ENCODE data around the gene SF3A2.

Gene SF3A2

DNA sequence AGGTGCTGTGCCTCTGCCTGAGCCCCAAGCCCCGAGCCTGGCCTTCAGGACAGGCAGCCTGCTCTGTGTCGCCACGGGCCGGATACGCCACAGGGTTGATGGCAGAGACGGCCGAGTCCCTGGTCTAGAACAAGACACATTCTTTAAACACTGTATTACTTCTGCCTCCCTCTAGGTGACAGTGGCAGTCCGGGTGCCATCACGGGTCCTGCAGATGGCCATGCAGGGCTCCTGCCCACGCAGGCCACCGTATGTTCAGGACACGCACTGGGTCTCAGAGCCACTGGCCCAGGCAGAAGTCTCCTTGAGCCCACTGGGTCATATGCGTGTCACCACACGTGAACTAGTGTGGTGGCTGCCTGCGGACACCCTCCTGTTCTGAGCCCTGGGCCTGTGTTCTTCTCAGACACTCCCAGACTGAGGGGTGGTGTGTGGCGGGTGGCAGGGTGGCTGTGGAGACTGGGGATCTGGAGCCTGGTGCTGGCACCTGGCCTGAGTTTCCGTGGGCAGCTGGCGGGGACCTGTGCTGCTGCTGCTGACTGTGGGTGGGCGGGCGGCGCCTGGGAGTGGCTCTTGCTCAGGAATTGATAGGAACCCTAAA, 4.9 kb upstream of the SF3A2 start:
- no peak for DNase-seq (ENCODE audit: low spot score)
- TF ChIP-seq, protein P1, sequence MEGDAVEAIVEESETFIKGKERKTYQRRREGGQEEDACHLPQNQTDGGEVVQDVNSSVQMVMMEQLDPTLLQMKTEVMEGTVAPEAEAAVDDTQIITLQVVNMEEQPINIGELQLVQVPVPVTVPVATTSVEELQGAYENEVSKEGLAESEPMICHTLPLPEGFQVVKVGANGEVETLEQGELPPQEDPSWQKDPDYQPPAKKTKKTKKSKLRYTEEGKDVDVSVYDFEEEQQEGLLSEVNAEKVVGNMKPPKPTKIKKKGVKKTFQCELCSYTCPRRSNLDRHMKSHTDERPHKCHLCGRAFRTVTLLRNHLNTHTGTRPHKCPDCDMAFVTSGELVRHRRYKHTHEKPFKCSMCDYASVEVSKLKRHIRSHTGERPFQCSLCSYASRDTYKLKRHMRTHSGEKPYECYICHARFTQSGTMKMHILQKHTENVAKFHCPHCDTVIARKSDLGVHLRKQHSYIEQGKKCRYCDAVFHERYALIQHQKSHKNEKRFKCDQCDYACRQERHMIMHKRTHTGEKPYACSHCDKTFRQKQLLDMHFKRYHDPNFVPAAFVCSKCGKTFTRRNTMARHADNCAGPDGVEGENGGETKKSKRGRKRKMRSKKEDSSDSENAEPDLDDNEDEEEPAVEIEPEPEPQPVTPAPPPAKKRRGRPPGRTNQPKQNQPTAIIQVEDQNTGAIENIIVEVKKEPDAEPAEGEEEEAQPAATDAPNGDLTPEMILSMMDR (IDR thresholded peaks at IDR 0.05), result no peak
- Histone ChIP-seq H3K27ac (peak overlapping the region in 1 of 2 donors; percentile 10), H3K4me3 (no peak overlapping the region)

DNA sequence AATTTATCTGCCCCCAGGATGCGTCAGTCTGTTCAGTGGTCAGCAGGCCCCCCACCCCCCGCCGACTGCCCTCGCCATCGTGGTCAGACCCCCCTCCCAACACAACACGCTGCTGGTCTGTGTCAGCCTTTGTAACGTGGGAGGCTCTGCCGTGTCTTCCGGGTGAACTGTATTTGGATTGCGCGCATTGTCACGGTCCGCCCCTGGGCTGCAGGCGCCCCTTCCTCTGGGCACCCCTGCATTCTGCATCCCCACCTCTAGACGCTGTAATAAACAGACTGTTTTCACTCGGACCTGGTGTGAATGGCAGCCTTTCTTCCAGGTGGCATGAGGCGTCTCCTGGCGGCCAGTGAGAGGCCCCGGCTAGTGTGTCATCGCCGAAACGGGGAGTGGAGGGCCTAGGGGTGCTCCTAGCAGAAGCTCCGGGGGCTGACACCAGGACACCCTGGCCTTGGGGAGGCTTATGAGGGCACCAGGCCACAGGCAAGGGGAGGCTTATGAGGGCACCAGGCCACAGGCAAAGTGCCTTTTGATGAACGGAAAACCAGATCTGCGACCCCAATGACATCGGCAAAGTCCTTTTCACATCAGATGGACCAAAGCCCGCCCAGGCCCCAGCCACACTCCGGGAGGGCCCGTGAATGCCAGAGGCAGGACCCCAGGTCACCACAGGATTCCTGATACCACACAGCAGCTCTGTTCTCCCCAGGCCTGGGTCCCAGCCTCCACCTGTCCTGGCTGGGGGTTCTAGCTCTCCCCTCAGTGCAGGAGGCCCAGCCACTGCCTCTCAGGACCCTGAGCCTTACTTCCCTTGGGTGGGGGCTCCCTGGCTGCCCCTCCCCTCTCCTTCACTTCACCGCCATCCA, 4.1 kb upstream of the SF3A2 start:
- TF ChIP-seq, protein P1 (IDR thresholded peaks at IDR 0.05), result no peak
- no peak for DNase-seq (ENCODE audit: low spot score)
- H3K27ac ChIP-seq, result no peak overlapping the region
- H3K4me3 ChIP-seq, result no peak overlapping the region

DNA sequence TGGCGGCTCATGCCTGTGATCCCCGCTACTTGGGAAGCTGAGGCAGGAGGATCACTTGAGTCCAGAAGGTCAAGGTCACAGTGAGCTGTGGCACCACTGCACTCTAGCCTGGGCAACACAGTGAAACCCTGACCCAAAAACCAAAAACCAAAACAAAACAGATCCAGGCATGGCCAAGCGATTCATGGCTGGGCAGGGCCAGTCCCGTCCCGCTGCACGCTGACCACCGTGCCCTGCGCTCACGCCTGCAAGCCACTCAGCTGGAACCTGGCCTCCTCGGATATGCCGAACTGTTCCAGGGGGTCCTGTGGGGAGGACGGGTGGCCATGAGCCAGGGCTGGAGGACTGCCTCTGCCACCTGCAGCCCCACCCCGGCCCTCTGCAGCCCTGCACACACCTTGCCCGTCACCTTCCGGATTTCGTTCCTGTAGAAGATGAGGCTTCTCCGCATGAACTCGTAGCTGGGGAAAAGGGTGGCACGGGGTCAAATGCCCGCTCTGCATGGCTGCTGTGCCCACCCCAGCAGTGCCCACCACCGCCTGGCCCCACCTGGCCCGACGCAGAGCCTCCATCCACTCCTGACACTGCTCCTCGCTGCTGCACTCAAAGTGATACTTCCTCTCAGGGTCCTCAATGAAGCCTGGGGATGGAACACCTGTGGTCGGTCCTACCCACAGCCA, 2.9 kb upstream of the SF3A2 start:
- Histone ChIP-seq H3K27ac (no peak overlapping the region), H3K4me3 (no peak overlapping the region)
- TF ChIP-seq, protein P1 (IDR thresholded peaks at IDR 0.05), result no peak
- DNase-seq (ENCODE audit: low spot score), result no peak

DNA sequence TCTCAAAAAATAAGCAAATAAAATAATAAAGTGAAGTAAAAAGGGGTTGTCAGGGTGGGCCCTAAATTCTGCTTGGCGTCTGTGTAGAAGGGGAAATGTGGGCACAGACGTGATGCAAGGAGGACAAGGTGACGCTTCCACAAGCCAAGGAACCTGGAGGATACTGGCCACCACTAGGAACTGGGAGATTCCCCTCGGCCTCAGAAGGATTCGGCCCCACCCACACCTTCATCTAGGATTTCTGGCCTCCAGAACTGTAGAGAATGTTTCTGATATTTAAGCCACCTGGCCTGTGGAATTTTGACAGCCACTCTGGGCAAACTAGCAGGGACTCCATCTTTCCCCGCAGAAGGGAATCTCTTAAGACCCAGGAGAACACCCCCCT, 1.6 kb upstream of the SF3A2 start:
- peak overlapping the region; percentile 98 to 100 for H3K27ac ChIP-seq

DNA sequence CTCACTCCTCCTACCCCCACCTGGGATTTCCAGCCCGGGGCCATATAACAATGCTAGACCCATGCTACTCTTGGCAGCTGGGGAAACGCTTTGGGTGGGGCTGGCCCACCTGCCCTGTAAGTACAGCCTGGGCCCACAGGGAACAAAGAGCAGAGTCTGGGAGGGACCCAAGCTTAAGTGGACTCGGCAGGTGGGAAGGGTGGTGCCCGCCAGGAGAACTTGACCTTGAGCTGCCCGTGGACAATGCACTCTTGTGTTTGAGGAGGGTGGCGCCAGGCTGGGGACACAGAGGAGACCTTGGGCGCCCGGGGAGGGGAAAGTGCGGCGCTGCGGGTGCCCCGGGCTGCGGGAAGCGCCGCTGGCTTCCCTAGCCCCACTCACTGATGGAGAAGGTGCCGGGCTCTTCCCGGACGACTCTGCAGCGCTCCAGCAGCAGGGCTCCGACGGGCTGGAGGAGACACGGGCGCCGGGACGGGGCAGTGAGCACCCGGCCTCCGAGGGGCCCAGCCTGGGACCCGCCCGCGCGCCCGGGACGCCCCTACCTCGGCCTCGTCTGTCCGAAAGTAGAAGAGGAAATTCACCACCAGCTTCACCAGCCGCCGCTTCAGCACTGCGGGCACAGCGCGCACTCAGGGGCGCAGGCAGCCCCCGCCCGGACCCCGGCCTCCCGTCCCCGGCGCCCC, 1.1 kb upstream of the SF3A2 start:
- DNase-seq (ENCODE audit: low spot score), result no peak
- Histone ChIP-seq H3K4me3 (peak overlapping the region; percentile 98), H3K27ac (peak overlapping the region; percentile 98 to 100)
- TF ChIP-seq, protein P1 (IDR thresholded peaks at IDR 0.05), result no peak

More for the DNA sequence above, 1.6 kb upstream of the SF3A2 start:
- TF ChIP-seq, protein P1 (IDR thresholded peaks at IDR 0.05), result no peak
- no peak for DNase-seq (ENCODE audit: low spot score)
- peak overlapping the region; percentile 98 for H3K4me3 ChIP-seq

DNA sequence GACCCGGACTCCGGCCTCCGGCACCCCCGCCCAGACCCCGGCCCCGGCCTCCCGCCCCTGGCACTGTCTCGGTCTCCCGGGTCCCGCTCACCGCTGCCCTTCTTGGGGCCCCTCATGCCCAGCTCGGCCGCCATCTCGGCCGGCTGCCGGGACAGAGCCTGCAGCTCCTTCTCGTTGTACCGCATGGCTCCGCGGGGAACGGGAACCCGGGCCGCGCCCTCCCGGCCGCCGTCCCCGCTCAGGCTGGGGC, 635 bp upstream of the SF3A2 start:
- TF ChIP-seq, protein P1 (IDR thresholded peaks at IDR 0.05), result no peak
- peak overlapping the region; percentile 98 to 100 for H3K27ac ChIP-seq
- no peak for DNase-seq (ENCODE audit: low spot score)
- peak overlapping the region; percentile 98 for H3K4me3 ChIP-seq

Measured in coronary artery (tissue), 2 donors.